Keratinocyte (primary cell): ENCODE measurements around the gene DISC1.

Experiments
- EZH2 ChIP-seq: IDR thresholded peaks from one replicate; pipeline ENCODE4 v1.6.1; 2012; ENCODE audit warnings: inconsistent platforms, mild to moderate bottlenecking, low read length, moderate library complexity
- TF ChIP-seq, protein P1 (sequence below), 3 experiments: IDR thresholded peaks in 1 of 3; conservative IDR thresholded peaks in 1 of 3; optimal IDR thresholded peaks in 1 of 3; 2 replicates in 2 of 3; 3 replicates in 1 of 3; pipeline versions ENCODE3 to v1.5.1; 2011; ENCODE audit warnings: low read length in 3 of 3, mild to moderate bottlenecking in 3 of 3, moderate library complexity in 2 of 3, control low read depth in 1 of 3, inconsistent platforms in 1 of 3; ENCODE audit not compliant: insufficient read depth in 2 of 3; ENCODE audit errors: extremely low read depth in 1 of 3

DNA sequence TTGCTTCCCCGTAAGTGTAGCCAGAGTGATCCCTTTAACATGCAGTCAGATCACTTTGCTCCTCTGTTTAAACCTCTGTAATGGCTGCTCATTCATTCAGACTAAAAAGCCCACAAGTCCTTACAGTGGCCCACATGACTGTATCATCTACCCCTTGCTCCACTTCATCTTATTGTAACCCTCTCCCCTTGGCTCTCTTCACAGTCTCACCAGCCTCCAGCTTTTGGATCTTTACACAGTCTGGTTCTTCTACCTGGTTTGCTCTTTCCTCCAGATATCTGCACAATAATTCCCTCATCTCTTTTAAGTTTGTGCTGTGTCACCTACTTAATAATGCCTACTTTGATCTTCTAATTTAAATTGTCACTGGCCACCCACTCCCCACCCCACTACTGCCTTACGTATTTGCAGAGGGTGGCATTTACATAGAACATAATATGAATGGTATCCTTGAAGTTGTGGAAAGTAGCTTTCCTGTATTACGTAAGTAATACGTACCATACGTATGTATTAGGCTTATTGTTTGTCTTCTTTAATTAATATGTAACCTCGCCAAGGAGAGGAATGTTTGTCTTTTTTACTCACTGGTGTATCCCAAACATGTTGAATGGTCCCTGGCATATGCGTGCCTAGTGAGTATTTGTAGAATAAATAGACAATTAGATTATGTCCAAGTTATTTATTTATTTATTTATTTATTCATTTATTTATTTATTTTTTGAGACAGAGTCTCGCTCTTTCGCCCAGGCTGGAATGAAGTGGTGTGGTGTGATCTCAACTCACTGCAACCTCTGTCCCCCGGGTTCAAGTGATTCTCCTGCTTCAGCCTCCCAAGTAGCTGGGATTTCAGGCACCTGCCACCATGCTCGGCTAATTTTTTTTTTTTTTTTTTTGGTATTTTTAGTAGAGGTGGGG, 49.5 kb upstream of the DISC1 start:
- TF ChIP-seq, protein P1, sequence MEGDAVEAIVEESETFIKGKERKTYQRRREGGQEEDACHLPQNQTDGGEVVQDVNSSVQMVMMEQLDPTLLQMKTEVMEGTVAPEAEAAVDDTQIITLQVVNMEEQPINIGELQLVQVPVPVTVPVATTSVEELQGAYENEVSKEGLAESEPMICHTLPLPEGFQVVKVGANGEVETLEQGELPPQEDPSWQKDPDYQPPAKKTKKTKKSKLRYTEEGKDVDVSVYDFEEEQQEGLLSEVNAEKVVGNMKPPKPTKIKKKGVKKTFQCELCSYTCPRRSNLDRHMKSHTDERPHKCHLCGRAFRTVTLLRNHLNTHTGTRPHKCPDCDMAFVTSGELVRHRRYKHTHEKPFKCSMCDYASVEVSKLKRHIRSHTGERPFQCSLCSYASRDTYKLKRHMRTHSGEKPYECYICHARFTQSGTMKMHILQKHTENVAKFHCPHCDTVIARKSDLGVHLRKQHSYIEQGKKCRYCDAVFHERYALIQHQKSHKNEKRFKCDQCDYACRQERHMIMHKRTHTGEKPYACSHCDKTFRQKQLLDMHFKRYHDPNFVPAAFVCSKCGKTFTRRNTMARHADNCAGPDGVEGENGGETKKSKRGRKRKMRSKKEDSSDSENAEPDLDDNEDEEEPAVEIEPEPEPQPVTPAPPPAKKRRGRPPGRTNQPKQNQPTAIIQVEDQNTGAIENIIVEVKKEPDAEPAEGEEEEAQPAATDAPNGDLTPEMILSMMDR (optimal IDR thresholded peaks at IDR 0.05 in 1 of 3, IDR thresholded peaks at IDR 0.05 in 1 of 3, conservative IDR thresholded peaks at IDR 0.05 in 1 of 3; ENCODE audit: extremely low read depth in 1 of 3, insufficient read depth in 2 of 3, low read length in 3 of 3), result no peak
- TF ChIP-seq EZH2, result no peak
